ENCODE results near the gene CCNF. TPM values are rescaled to one million over a fixed set of nuclear protein-coding genes. Genes with fewer than 3 reads are reported as not detected.

Gene CCNF
- total and polyA plus RNA-seq, 4 donors: 0.88 to 46.3 (median 1.8) TPM

DNA sequence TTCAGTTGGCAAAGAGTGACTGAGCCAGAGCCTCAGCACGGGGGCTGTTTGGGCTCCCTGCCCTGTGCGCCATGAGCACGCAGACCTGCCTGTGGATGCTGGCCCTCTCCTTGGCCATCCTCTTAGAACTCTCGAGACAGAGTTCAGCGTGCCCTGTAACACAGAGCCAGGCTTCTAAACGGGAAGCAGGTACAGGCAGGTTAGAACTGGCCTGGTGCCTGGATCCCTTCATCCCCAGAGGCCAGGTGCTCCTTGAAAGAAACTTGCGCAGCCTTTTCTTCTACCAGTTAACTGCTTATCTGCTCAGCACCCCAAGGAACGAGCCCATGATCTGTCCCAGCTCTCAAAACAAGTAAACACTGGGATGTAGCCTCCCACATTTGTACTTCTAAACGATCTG is 6.9 kb downstream of the CCNF start:
- Histone ChIP-seq H3K9ac (ENCODE audit: low read depth in 1 of 2, low read length in 2 of 2) (no peak overlapping the region), H3K27ac (ENCODE audit: low read depth in 1 of 2, low read length in 2 of 2) (no peak overlapping the region), H3K27me3 (ENCODE audit: control insufficient read depth in 4 of 4, insufficient read depth in 4 of 4, low read length in 3 of 4) (no peaks in the 10 kb centered on the region), H3K9me3 (ENCODE audit: control insufficient read depth in 4 of 4, low read length in 3 of 4) (no peaks in the 10 kb centered on the region), H3K4me3 (ENCODE audit: low read depth in 1 of 3, low read length in 3 of 3) (no peak overlapping the region), H3K36me3 (ENCODE audit: control insufficient read depth in 4 of 4, insufficient read depth in 3 of 4, low read depth in 1 of 4, low read length in 3 of 4) (no peaks in the 10 kb centered on the region), H3K4me1 (ENCODE audit: control insufficient read depth in 4 of 4, insufficient read depth in 4 of 4, low read length in 3 of 4) (no peaks in the 10 kb centered on the region)
- TF ChIP-seq GABPA (IDR thresholded peaks at IDR 0.05 in 1 of 2, conservative IDR thresholded peaks at IDR 0.05 in 1 of 2) (no peak), MAX (IDR thresholded peaks at IDR 0.05) (no peak), SP1 (IDR thresholded peaks at IDR 0.05) (no peak), HNF4G (IDR thresholded peaks at IDR 0.05) (no peak), FOXA2 (IDR thresholded peaks at IDR 0.05) (no peak), NR2F2 (IDR thresholded peaks at IDR 0.05) (no peak)
- TF ChIP-seq, protein P1, sequence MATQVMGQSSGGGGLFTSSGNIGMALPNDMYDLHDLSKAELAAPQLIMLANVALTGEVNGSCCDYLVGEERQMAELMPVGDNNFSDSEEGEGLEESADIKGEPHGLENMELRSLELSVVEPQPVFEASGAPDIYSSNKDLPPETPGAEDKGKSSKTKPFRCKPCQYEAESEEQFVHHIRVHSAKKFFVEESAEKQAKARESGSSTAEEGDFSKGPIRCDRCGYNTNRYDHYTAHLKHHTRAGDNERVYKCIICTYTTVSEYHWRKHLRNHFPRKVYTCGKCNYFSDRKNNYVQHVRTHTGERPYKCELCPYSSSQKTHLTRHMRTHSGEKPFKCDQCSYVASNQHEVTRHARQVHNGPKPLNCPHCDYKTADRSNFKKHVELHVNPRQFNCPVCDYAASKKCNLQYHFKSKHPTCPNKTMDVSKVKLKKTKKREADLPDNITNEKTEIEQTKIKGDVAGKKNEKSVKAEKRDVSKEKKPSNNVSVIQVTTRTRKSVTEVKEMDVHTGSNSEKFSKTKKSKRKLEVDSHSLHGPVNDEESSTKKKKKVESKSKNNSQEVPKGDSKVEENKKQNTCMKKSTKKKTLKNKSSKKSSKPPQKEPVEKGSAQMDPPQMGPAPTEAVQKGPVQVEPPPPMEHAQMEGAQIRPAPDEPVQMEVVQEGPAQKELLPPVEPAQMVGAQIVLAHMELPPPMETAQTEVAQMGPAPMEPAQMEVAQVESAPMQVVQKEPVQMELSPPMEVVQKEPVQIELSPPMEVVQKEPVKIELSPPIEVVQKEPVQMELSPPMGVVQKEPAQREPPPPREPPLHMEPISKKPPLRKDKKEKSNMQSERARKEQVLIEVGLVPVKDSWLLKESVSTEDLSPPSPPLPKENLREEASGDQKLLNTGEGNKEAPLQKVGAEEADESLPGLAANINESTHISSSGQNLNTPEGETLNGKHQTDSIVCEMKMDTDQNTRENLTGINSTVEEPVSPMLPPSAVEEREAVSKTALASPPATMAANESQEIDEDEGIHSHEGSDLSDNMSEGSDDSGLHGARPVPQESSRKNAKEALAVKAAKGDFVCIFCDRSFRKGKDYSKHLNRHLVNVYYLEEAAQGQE (IDR thresholded peaks at IDR 0.05): no peak
- no peak for DNase-seq (ENCODE audit: low spot score)
- WGBS: 93% methylated on average over 9 of the region's 9 CpGs

- no peak for DNase-seq (ENCODE audit: low spot score)
These were observed 8.0 kb downstream of the CCNF start for GRCh38 chr16:2437032-2437790.

More at GRCh38 chr16:2437032-2437790, 8.0 kb downstream of the CCNF start:
- Histone ChIP-seq H3K4me3 (ENCODE audit: low read depth in 1 of 3, low read length in 3 of 3) (no peak overlapping the region), H3K9me3 (ENCODE audit: control insufficient read depth in 4 of 4, low read length in 3 of 4) (no peaks in the 10 kb centered on the region), H3K9ac (ENCODE audit: low read depth in 1 of 2, low read length in 2 of 2) (no peak overlapping the region), H3K27me3 (ENCODE audit: control insufficient read depth in 4 of 4, insufficient read depth in 4 of 4, low read length in 3 of 4) (no peaks in the 10 kb centered on the region), H3K27ac (ENCODE audit: low read depth in 1 of 2, low read length in 2 of 2) (no peak overlapping the region), H3K36me3 (ENCODE audit: control insufficient read depth in 4 of 4, insufficient read depth in 3 of 4, low read depth in 1 of 4, low read length in 3 of 4) (no peaks in the 10 kb centered on the region), H3K4me1 (ENCODE audit: control insufficient read depth in 4 of 4, insufficient read depth in 4 of 4, low read length in 3 of 4) (no peaks in the 10 kb centered on the region)
- WGBS: 96% methylated on average over 24 of the region's 24 CpGs
- TF ChIP-seq RXRA (IDR thresholded peaks at IDR 0.05) (no peak), SP1 (IDR thresholded peaks at IDR 0.05) (no peak), FOXA2 (IDR thresholded peaks at IDR 0.05) (no peak), JUND (IDR thresholded peaks at IDR 0.05) (no peak), EGR1 (IDR thresholded peaks at IDR 0.05; ENCODE audit: low read depth in 2 of 2) (no peak), GABPA (IDR thresholded peaks at IDR 0.05 in 1 of 2, conservative IDR thresholded peaks at IDR 0.05 in 1 of 2) (no peak), ZBTB33 (IDR thresholded peaks at IDR 0.05) (no peak)
- TF ChIP-seq, protein P1 (IDR thresholded peaks at IDR 0.05): no peak
- TF ChIP-seq, protein P2, sequence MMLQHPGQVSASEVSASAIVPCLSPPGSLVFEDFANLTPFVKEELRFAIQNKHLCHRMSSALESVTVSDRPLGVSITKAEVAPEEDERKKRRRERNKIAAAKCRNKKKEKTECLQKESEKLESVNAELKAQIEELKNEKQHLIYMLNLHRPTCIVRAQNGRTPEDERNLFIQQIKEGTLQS (IDR thresholded peaks at IDR 0.05): no peak
